ENCODE data around the gene TRPM2.

TRPM2 gene

GRCh38 chr21:44317241-44317782 is 36.1 kb upstream of the TRPM2 start:
- DNase-seq (ENCODE audit: low read depth), result no peak
- H3K4me3 ChIP-seq (ENCODE audit: low read depth, low read length), result no peak overlapping the region
- TF ChIP-seq, protein P1, sequence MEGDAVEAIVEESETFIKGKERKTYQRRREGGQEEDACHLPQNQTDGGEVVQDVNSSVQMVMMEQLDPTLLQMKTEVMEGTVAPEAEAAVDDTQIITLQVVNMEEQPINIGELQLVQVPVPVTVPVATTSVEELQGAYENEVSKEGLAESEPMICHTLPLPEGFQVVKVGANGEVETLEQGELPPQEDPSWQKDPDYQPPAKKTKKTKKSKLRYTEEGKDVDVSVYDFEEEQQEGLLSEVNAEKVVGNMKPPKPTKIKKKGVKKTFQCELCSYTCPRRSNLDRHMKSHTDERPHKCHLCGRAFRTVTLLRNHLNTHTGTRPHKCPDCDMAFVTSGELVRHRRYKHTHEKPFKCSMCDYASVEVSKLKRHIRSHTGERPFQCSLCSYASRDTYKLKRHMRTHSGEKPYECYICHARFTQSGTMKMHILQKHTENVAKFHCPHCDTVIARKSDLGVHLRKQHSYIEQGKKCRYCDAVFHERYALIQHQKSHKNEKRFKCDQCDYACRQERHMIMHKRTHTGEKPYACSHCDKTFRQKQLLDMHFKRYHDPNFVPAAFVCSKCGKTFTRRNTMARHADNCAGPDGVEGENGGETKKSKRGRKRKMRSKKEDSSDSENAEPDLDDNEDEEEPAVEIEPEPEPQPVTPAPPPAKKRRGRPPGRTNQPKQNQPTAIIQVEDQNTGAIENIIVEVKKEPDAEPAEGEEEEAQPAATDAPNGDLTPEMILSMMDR (IDR thresholded peaks at IDR 0.05; ENCODE audit: insufficient read depth, low read depth, low read length, missing control alignments), result no peak

DNA sequence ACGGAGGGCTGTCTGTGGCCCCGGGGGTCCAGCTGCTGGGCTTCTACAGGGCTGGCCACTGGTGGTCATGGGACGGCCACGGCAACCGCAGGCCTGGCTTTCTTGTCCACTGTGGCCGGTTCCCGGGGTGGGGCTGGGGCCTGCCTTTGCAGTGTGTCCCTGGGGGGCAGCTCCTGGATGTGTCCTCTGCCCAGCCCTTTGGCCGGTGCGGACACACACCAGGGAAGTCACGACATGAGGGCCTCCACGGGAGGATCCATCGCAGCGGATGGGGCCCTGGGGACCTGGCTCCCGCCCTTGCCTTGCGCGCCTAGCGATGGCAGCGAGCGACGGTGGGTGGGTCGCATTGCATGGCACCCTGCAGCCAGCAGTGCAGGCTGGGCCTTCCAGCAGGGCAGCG is 35.5 kb upstream of the TRPM2 start:
- DNase-seq (ENCODE audit: low read depth), result no peak
- H3K4me3 ChIP-seq (ENCODE audit: low read depth, low read length), result no peak overlapping the region
- TF ChIP-seq, protein P1 (IDR thresholded peaks at IDR 0.05; ENCODE audit: insufficient read depth, low read depth, low read length, missing control alignments), result no peak

DNA sequence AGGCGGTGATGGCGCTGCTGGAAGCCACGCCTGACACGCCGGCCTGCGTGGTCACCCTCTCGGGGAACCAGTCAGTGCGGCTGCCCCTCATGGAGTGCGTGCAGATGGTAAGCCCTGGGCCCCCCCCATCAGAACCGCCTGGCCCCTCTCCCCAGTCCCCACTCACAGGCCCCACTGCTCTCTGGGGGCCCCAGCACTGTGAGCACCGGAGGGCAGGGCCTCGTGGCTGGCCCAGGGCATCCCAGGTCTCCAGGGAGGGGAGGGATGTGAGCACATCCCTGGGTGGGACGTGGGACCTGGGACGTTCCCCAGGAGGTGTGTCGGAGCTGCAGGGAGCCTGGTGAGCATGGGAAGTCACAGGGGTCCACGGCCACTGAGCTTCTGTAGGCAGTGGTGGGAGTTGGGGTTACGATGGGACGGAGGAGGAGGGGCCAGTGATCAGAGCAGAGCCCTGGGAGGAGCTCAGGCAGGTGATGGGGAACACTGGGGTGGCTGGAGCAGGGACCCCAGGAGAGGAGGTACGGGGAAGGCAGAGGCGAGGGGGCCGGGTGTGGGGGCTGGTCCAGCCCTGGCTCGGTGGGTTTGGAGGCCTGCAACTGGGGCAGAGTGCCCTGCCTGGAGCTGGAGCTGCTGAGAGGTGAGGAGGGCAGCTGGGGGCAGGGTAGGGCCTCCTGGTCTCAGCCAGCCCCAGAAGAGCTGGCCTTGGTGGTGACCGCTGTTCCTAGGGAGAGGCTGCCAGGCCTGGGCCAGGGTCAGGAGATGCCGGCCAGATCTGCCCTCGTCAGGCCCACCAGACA is 34.7 kb upstream of the TRPM2 start:
- TF ChIP-seq, protein P1 (IDR thresholded peaks at IDR 0.05; ENCODE audit: insufficient read depth, low read depth, low read length, missing control alignments), result no peak
- DNase-seq (ENCODE audit: low read depth), result no peak
- H3K4me3 ChIP-seq (ENCODE audit: low read depth, low read length), result no peak overlapping the region

DNA sequence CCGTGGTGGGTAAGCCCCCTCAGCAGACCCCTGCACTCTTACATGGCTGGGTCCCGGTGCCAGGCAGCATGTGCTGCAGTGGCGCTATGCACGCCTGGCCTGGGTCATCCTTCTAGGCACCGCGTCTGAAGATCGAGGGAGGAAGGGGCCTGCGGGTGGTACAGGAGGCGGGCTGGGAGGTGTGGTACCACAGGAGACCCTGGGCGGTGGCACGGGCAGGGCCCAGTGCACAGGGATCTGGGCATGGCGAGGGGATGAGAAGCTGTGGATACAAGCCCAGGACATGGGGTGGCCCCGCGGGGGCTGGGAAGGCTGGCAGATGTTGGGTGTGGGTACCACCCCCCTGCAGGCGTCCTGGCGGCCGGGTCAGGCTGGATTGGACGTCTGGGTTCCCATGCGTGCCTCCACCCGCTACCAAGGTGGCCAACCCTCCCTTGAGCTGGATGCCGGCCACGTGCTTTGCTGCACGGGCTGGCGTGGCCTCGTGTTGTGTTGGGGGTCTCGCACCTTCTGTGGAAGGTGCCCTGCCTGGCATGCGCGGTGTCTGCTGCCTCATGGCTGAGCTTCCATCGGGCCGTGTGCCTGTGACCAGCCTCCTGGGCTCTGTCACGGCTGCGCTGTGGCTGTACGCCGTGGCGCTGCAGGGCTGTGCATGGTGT is 33.9 kb upstream of the TRPM2 start:
- TF ChIP-seq, protein P1 (IDR thresholded peaks at IDR 0.05; ENCODE audit: insufficient read depth, low read depth, low read length, missing control alignments), result no peak
- no peak overlapping the region for H3K4me3 ChIP-seq (ENCODE audit: low read depth, low read length)

GRCh38 chr21:44320847-44321246 is 32.6 kb upstream of the TRPM2 start:
- TF ChIP-seq, protein P1 (IDR thresholded peaks at IDR 0.05; ENCODE audit: insufficient read depth, low read depth, low read length, missing control alignments), result no peak

More for the DNA sequence above, 33.9 kb upstream of the TRPM2 start:
- no peak for DNase-seq (ENCODE audit: low read depth)

DNA sequence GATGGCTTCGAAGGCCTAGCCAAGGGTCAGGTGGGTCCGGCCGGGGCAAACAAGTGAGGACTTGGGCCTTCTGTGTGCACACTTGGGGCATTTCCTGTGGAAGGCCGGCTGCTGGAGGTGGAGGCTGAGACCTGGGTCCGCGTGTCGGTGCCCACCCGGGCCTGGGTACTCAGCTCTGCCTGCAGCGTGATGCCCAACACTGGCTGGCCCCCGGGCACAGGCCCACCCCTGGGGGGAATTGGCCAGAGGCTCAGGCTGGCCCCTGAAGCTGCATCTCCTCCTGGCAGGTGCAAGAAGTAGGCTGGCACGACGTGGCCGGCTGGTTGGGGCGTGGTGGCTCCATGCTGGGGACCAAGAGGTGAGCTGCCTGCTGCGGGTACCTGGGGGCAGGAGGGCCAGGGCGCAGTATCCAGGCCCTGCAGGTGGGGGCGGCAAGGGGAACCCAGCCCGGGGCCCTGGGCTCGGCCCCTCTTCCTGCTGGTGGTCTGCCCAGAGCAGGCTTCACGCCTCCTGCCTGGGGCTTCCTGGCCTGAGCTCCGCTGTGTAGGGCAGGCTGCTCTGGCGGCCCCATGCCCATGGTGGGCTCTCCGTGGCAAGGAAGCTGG is 31.5 kb upstream of the TRPM2 start:
- DNase-seq (ENCODE audit: low read depth), result no peak
- no peak overlapping the region for H3K4me3 ChIP-seq (ENCODE audit: low read depth, low read length)
- TF ChIP-seq, protein P1 (IDR thresholded peaks at IDR 0.05; ENCODE audit: insufficient read depth, low read depth, low read length, missing control alignments), result no peak

More at GRCh38 chr21:44320847-44321246, 32.6 kb upstream of the TRPM2 start:
- no peak for DNase-seq (ENCODE audit: low read depth)
- no peak overlapping the region for H3K4me3 ChIP-seq (ENCODE audit: low read depth, low read length)

All from GM12865 (cell line).